Adrenal gland (tissue), 5 donors: Measurements from ENCODE around the gene FRRS1L.

Experiments
- CTCF ChIP-seq, 6 experiments: fragments of 450-650 bp in 4 of 6; fragments of 200-600 bp in 2 of 6; sonication (generic) in 1 of 6; IDR thresholded peaks; 1 replicate in 5 of 6; 2 replicates in 1 of 6; pipeline versions ENCODE4 v1.5.1 to v1.8.0; 2016 to 2021; ENCODE audit warnings: antibody characterized with exemption in 6 of 6, mild to moderate bottlenecking in 2 of 6, moderate library complexity in 1 of 6
- POLR2A ChIP-seq, 2 donors: fragments of 450-650 bp; IDR thresholded peaks; one replicate each; pipeline ENCODE4 v1.6.1; 2017; ENCODE audit warnings: antibody characterized with exemption in 2 of 2, mild to moderate bottlenecking in 2 of 2, moderate library complexity in 1 of 2
- donor health status: DM: no; HTN: no; CAD: no.

- TF ChIP-seq CTCF (IDR thresholded peaks at IDR 0.05) = no peak
- no peak for TF ChIP-seq POLR2A (IDR thresholded peaks at IDR 0.05)
Observed at GRCh38 chr9:109101202-109101595, 65.8 kb downstream of the FRRS1L start.
